Liver (tissue), 3 donors: Measurements from ENCODE around the gene KDM3A.

Experiments used
- CTCF ChIP-seq: fragments of 150-350 bp; IDR thresholded peaks from 2 replicates; pipeline ENCODE4 v1.5.1; 2017; ENCODE audit warnings: improper control_type of control experiment, low read depth, low read length; ENCODE audit not compliant: missing input control
- EGR1 ChIP-seq, 2 donors: IDR thresholded peaks; 2 replicates each; pipeline ENCODE4 v1.6.1; 2016 to 2018; ENCODE audit warnings: antibody characterized with exemption in 2 of 2, low read depth in 2 of 2
- FOXA1 ChIP-seq: IDR thresholded peaks from 2 replicates; pipeline ENCODE4 v1.6.1; 2016; ENCODE audit warnings: antibody characterized with exemption
- HNF4A ChIP-seq, 2 donors: conservative IDR thresholded peaks; 2 replicates each; pipeline ENCODE4 v1.6.1; 2016; ENCODE audit warnings: antibody characterized with exemption in 2 of 2, mild to moderate bottlenecking in 2 of 2
- MAX ChIP-seq: IDR thresholded peaks from 2 replicates; pipeline ENCODE4 v1.6.1; 2016; ENCODE audit warnings: antibody characterized with exemption
- donor health status: healthy.
- donor health status: healthy.

GRCh38 chr2:86413296-86414094, 27.7 kb upstream of the KDM3A start:
- TF ChIP-seq CTCF = no peak
- no peak for TF ChIP-seq MAX
- no peak for TF ChIP-seq EGR1 (IDR thresholded peaks at IDR 0.05; ENCODE audit: low read depth in 2 of 2)
- TF ChIP-seq HNF4A (conservative IDR thresholded peaks at IDR 0.05) = no peak
- TF ChIP-seq FOXA1 = no peak
